GM06990 (cell line): ENCODE results near the gene SNCAIP.
"Not testable (repeated sequence)": the region's sequence is repeated elsewhere in the genome, so short reads cannot be mapped to it uniquely, and the experiment has no call there.

Experiments used
- DNase-seq: peaks from one replicate; pipeline ENCODE4 v3.0.0-alpha.2; 2011; ENCODE audit not compliant: insufficient read length; ENCODE audit errors: extremely low read depth
- H3K27me3 ChIP-seq: replicated peaks from 2 replicates; pipeline ENCODE4 v1.6.0; 2011; ENCODE audit warnings: low read length; ENCODE audit not compliant: control insufficient read depth, insufficient read depth
- H3K36me3 ChIP-seq: 2 replicates; pipeline ENCODE4 v1.5.1; 2011; ENCODE audit warnings: low read length; ENCODE audit not compliant: control insufficient read depth, insufficient read depth
- H3K4me3 ChIP-seq: replicated peaks from 2 replicates; pipeline ENCODE4 v1.5.1; 2011; ENCODE audit warnings: low read depth, mild to moderate bottlenecking, control low read depth, low read length
- CTCF ChIP-seq: IDR thresholded peaks from 2 replicates; pipeline ENCODE4 v1.5.1; 2011; ENCODE audit warnings: low read length, control low read depth, mild to moderate bottlenecking, inconsistent platforms; ENCODE audit not compliant: insufficient read depth, poor library complexity, severe bottlenecking

SNCAIP gene

GRCh38 chr5:122351416-122352157 lies 39.5 kb downstream of the SNCAIP start:
- no peaks in the 10 kb centered on the region for H3K27me3 ChIP-seq
- no peak for DNase-seq
- no peaks in the 10 kb centered on the region for H3K36me3 ChIP-seq
- TF ChIP-seq CTCF, result no peak
- H3K4me3 ChIP-seq, result no peak overlapping the region

GRCh38 chr5:122352331-122352730 lies 40.3 kb downstream of the SNCAIP start:
- no peak overlapping the region for H3K4me3 ChIP-seq
- no peak for TF ChIP-seq CTCF
- no peaks in the 10 kb centered on the region for H3K27me3 ChIP-seq
- no peak for DNase-seq
- H3K36me3 ChIP-seq, result no peaks in the 10 kb centered on the region

GRCh38 chr5:122353361-122353760 lies 41.3 kb downstream of the SNCAIP start:
- DNase-seq, H3K36me3 ChIP-seq, H3K4me3 ChIP-seq, H3K27me3 ChIP-seq: not testable (repeated sequence)

- Histone ChIP-seq H3K36me3 (no peaks in the 10 kb centered on the region), H3K4me3 (no peak overlapping the region), H3K27me3 (no peaks in the 10 kb centered on the region)
- DNase-seq, result no peak
- no peak for TF ChIP-seq CTCF
These were observed 42.3 kb downstream of the SNCAIP start for GRCh38 chr5:122354293-122354692.

- Histone ChIP-seq H3K36me3 (no peaks in the 10 kb centered on the region), H3K27me3 (no peaks in the 10 kb centered on the region), H3K4me3 (no peak overlapping the region)
- no peak for DNase-seq
- TF ChIP-seq CTCF, result no peak
These were observed 43.3 kb downstream of the SNCAIP start for GRCh38 chr5:122355324-122355723.

GRCh38 chr5:122356855-122357254 lies 44.8 kb downstream of the SNCAIP start:
- Histone ChIP-seq H3K4me3 (no peak overlapping the region), H3K36me3 (no peaks in the 10 kb centered on the region), H3K27me3 (no peaks in the 10 kb centered on the region)
- no peak for DNase-seq
- no peak for TF ChIP-seq CTCF
